Suprapubic skin (tissue), 4 donors: ENCODE results near the gene RXFP4.

Source experiments
- POLR2A ChIP-seq, 2 donors: fragments of 450-650 bp; IDR thresholded peaks; one replicate each; pipeline ENCODE4 v1.6.1; 2017; ENCODE audit warnings: antibody characterized with exemption in 2 of 2, mild to moderate bottlenecking in 2 of 2, moderate library complexity in 2 of 2
- POLR2AphosphoS5 ChIP-seq, 3 donors: sonication (generic); formaldehyde crosslinking; IDR thresholded peaks; one replicate each; pipeline ENCODE4 v1.6.1; 2017; ENCODE audit warnings: antibody characterized with exemption in 3 of 3
- TF ChIP-seq, protein P1 (sequence below), 2 donors: fragments of 200-600 bp in 1 of 2; fragments of 450-650 bp in 1 of 2; sonication (generic) in 1 of 2; IDR thresholded peaks; one replicate each; pipeline ENCODE4 v1.5.1; 2016 to 2019; ENCODE audit warnings: antibody characterized with exemption in 2 of 2, mild to moderate bottlenecking in 1 of 2, moderate library complexity in 1 of 2

- TF ChIP-seq, protein P1, sequence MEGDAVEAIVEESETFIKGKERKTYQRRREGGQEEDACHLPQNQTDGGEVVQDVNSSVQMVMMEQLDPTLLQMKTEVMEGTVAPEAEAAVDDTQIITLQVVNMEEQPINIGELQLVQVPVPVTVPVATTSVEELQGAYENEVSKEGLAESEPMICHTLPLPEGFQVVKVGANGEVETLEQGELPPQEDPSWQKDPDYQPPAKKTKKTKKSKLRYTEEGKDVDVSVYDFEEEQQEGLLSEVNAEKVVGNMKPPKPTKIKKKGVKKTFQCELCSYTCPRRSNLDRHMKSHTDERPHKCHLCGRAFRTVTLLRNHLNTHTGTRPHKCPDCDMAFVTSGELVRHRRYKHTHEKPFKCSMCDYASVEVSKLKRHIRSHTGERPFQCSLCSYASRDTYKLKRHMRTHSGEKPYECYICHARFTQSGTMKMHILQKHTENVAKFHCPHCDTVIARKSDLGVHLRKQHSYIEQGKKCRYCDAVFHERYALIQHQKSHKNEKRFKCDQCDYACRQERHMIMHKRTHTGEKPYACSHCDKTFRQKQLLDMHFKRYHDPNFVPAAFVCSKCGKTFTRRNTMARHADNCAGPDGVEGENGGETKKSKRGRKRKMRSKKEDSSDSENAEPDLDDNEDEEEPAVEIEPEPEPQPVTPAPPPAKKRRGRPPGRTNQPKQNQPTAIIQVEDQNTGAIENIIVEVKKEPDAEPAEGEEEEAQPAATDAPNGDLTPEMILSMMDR (IDR thresholded peaks at IDR 0.05), result no peak
- TF ChIP-seq POLR2A (IDR thresholded peaks at IDR 0.05) (no peak), POLR2AphosphoS5 (IDR thresholded peaks at IDR 0.05) (no peak)
Measured at GRCh38 chr1:155983191-155984024, 42.0 kb downstream of the RXFP4 start.
